HepG2 (cell line): Measurements from ENCODE around the gene WWP2. TPM values are rescaled to one million over a fixed set of nuclear protein-coding genes. Genes with fewer than 3 reads are reported as not detected.

Experiments
- ATAC-seq: fragments of 200-7000 bp; cut with Tn5 transposase; 3 replicates; pipeline ENCODE4 v1.9.1; 2020; ENCODE audit warnings: mild to moderate bottlenecking, moderate library complexity
- BruUV-seq: library from RNA; stranded (reverse); fragments of 400-500 nt; replicated peaks from 2 replicates; lab custom pipeline; 2021; lab: Mats Ljungman, UMichigan
- CTCF ChIA-PET: fragments of 300-600 bp; formaldehyde crosslinking; extraction: SDS; loops from one replicate; lab custom pipeline; 2021; ENCODE audit warnings: low total read pairs, inconsistent platforms, low intra/inter-chr PET ratio; lab: Yijun Ruan, JAX
- POLR2A ChIA-PET: fragments of 350-600 bp; sonication (Branson Sonifier 250); formaldehyde crosslinking; loops from one replicate; lab custom pipeline; 2020; ENCODE audit warnings: antibody characterized with exemption, inconsistent platforms; lab: Yijun Ruan, JAX
- DNase-seq: peaks from one replicate; pipeline ENCODE4 v3.0.0-alpha.2; 2015; ENCODE audit warnings: low spot score
- FAIRE-seq: peaks from 3 replicates; lab custom pipeline; 2011; peaks lifted over from hg19 to GRCh38; lab: Jason Lieb, UNC
- H2AFZ ChIP-seq: one replicate; pipeline ENCODE4 v1.6.1; 2011; ENCODE audit warnings: low read length, inconsistent platforms
- H3K27ac ChIP-seq: fragments of 300-600 bp; 3 replicates; pipeline ENCODE4 v1.8.0; 2011; ENCODE audit warnings: mixed run types, mild to moderate bottlenecking, mixed read lengths, low read length, inconsistent platforms; ENCODE audit not compliant: insufficient read depth; ENCODE audit errors: extremely low read length
- H3K27me3 ChIP-seq, 2 experiments: fragments of 200-600 bp in 1 of 2; 2 replicates in 1 of 2; 3 replicates in 1 of 2; pipeline versions ENCODE4 v1.6.0 to v1.8.0; 2011; ENCODE audit warnings: low read length in 2 of 2, mild to moderate bottlenecking in 2 of 2, moderate library complexity in 2 of 2, inconsistent platforms in 1 of 2; ENCODE audit not compliant: insufficient read depth in 2 of 2, control insufficient read depth in 1 of 2
- H3K36me3 ChIP-seq, 2 experiments: fragments of 200-600 bp in 1 of 2; replicated peaks in 1 of 2; 2 replicates in 1 of 2; 3 replicates in 1 of 2; pipeline versions ENCODE4 v1.5.1 to v1.8.0; 2011; ENCODE audit warnings: low read length in 2 of 2, inconsistent platforms in 1 of 2; ENCODE audit not compliant: insufficient read depth in 2 of 2, control insufficient read depth in 1 of 2
- H3K4me1 ChIP-seq: 2 replicates; pipeline ENCODE4 v1.5.1; 2012; ENCODE audit warnings: low read length, inconsistent platforms; ENCODE audit not compliant: insufficient read depth
- H3K4me2 ChIP-seq: 2 replicates; pipeline ENCODE4 v1.6.0; 2011; ENCODE audit warnings: low read depth, low read length, inconsistent platforms
- H3K4me3 ChIP-seq, 3 experiments: fragments of 200-600 bp in 1 of 3; sonication (generic), shearing (Covaris generic) in 1 of 3; replicated peaks in 1 of 3; 2 replicates each; pipeline ENCODE4 v1.5.1; 2011 to 2016; ENCODE audit warnings: low read length in 3 of 3, inconsistent platforms in 2 of 3, low read depth in 2 of 3, mild to moderate bottlenecking in 2 of 3, control low read depth in 1 of 3, mixed read lengths in 1 of 3; ENCODE audit not compliant: insufficient read depth in 1 of 3
- H3K79me2 ChIP-seq: one replicate; pipeline ENCODE4 v1.6.1; 2011; ENCODE audit warnings: low read length, inconsistent platforms; ENCODE audit not compliant: insufficient read depth
- H3K9ac ChIP-seq: 2 replicates; pipeline ENCODE4 v1.6.0; 2011; ENCODE audit warnings: mild to moderate bottlenecking, low read depth, low read length, inconsistent platforms; ENCODE audit not compliant: insufficient read depth
- H3K9me3 ChIP-seq: 2 replicates; pipeline ENCODE4 v1.5.1; 2012; ENCODE audit warnings: mild to moderate bottlenecking, low read length
- H4K20me1 ChIP-seq: 2 replicates; pipeline ENCODE4 v1.6.0; 2011; ENCODE audit warnings: inconsistent platforms, mild to moderate bottlenecking, low read length, moderate library complexity; ENCODE audit not compliant: insufficient read depth
- AGO2 ChIP-seq: fragments of 200-400 bp; formaldehyde crosslinking; optimal IDR thresholded peaks from 2 replicates; pipeline ENCODE3; 2017; ENCODE audit warnings: mild to moderate bottlenecking, low read depth, low read length, moderate library complexity
- GABPB1 ChIP-seq: IDR thresholded peaks from 2 replicates; pipeline ENCODE4 v1.6.1; 2016; ENCODE audit warnings: mild to moderate bottlenecking, missing genetic modification reagents, moderate library complexity, missing compliant biosample characterization
- GMEB2 ChIP-seq: IDR thresholded peaks from 2 replicates; pipeline ENCODE4 v1.6.1; 2016; ENCODE audit warnings: missing biosample characterization, missing genetic modification reagents, low read depth
- MAZ ChIP-seq, 2 experiments: sonication (generic) in 1 of 2; formaldehyde crosslinking in 1 of 2; IDR thresholded peaks; 2 replicates each; pipeline versions ENCODE4 v1.5.0 to v1.6.1; 2012 to 2020; ENCODE audit warnings: low read depth in 2 of 2, mild to moderate bottlenecking in 2 of 2, borderline replicate concordance in 1 of 2, improper control_type of control experiment in 1 of 2, low read length in 1 of 2, missing genetic modification reagents in 1 of 2, moderate library complexity in 1 of 2
- MBD4 ChIP-seq: IDR thresholded peaks from 2 replicates; pipeline ENCODE4 v1.6.1; 2012; ENCODE audit warnings: low read length, inconsistent platforms, borderline replicate concordance
- NR3C1 ChIP-seq: sonication (generic); formaldehyde crosslinking; IDR thresholded peaks from 2 replicates; pipeline ENCODE4 v1.4.0; 2020; ENCODE audit warnings: missing genetic modification reagents
- RBFOX2 ChIP-seq: fragments of 200-400 bp; formaldehyde crosslinking; IDR thresholded peaks from 2 replicates; pipeline ENCODE4 v1.6.1; 2017; ENCODE audit warnings: low read depth, mild to moderate bottlenecking, low read length
- ZFP36L2 ChIP-seq: sonication (generic); formaldehyde crosslinking; IDR thresholded peaks from 2 replicates; pipeline ENCODE4 v1.4.0; 2020; ENCODE audit warnings: missing genetic modification reagents
- ZNF615 ChIP-seq: sonication (generic); formaldehyde crosslinking; IDR thresholded peaks from 2 replicates; pipeline ENCODE4 v1.5.0; 2020; ENCODE audit warnings: mild to moderate bottlenecking, missing genetic modification reagents, borderline replicate concordance
- WGBS: methylation state at CpG from one replicate; pipeline ENCODE4 v1.1.6; 2017; ENCODE audit warnings: low lambda C conversion rate; 5-methylcytosine and 5-hydroxymethylcytosine counted together
- in situ Hi-C: cut with HindIII; loops from 2 replicates; pipeline ENCODE4 v1.10.0; 2017; ENCODE audit warnings: low pct_unique_long_range_greater_than_20kb; ENCODE audit not compliant: extremely low pct_ligation_motif_present
- intact Hi-C: fragments of 100-400 bp; cut with micrococcal nuclease; formaldehyde crosslinking; loops from one replicate; pipeline ENCODE4 v1.10.0; 2022; ENCODE audit not compliant: unreplicated experiment
- polyA plus RNA-seq, 8 experiments: library from polyadenylated mRNA; depleted of rRNA in 3 of 8; stranded (reverse) in 7 of 8; unstranded in 1 of 8; fragments of >200 nt; fragmentation: Illumina TruSeq in 4 of 8; extraction: Trizol in 4 of 8; gene quantifications; 2 replicates each; pipeline versions ENCODE4 v1.2.1 to v1.2.3, GENCODE V29; 2011 to 2016; ENCODE audit warnings: low read depth in 4 of 8, missing spikeins in 1 of 8, mixed read lengths in 1 of 8; ENCODE audit not compliant: insufficient read depth in 1 of 8
- total RNA-seq, 5 experiments: library from RNA; depleted of rRNA; stranded (reverse); fragments of >200 nt; fragmentation: Illumina TruSeq; extraction: Trizol; gene quantifications; 2 replicates each; pipeline ENCODE4 v1.2.3, GENCODE V29; 2016; ENCODE audit warnings: low read depth in 1 of 5

The WWP2 gene
- total and polyA plus RNA-seq, 2 of the 13 experiments (the other 11 are each of a cell fraction or from before 2014, with no cell fraction given), result 11.4 to 28.2 TPM

DNA sequence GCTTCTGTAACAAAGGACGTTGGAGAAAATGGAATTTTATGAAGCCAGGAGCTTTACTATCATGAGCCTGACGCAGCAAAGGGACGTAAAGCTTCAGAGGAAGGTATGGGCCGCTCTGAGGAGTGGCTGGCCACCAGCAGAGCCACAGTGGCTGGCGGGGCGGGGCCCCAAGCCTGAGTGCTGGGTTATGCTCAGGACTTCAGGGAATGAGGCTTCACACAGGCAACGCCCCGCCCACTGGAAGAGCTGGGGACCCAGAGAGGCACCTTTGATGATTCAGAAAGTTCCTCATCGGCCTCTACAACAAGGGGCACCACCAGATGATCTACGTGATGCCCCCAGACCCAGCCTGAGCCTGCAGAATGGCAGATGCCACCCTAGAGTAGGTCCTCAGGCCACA is 16.2 kb upstream of the WWP2 start:
- DNase-seq (no peak), ATAC-seq (no peak)
- no peak overlapping the region for H2AFZ ChIP-seq
- peaks cover 4% of the 10 kb centered on the region; the same call in 1 of the 2 replicates for H4K20me1 ChIP-seq
- H3K4me2 ChIP-seq, result no peak overlapping the region
- no peak overlapping the region for H3K9ac ChIP-seq
- peaks cover 49 to 93% of the 10 kb centered on the region in 2 experiments for H3K36me3 ChIP-seq
- ChIA-PET CTCF (no interaction called here), POLR2A (interaction anchor here (0.9 to 2.7 kb wide), 2 partner anchors 8 to 19 kb away, joined by 3 to 10 read pairs; partner anchors contain the start of genes NOB1 and NQO1)
- in situ Hi-C loops, result no loop called here
- H3K27me3 ChIP-seq, result no peaks in the 10 kb centered on the region
- 85% methylated on average over 6 of the region's 10 CpGs for WGBS
- H3K9me3 ChIP-seq, result no peaks in the 10 kb centered on the region
- H3K27ac ChIP-seq, result no peak overlapping the region
- BruUV-seq, result no TSS peak
- H3K4me1 ChIP-seq, result no peaks in the 10 kb centered on the region
- no peak overlapping the region for H3K4me3 ChIP-seq
- H3K79me2 ChIP-seq, result peaks cover 26% of the 10 kb centered on the region
- TF ChIP-seq AGO2, result peak; percentile 56
- TF ChIP-seq NR3C1, result no peak
- no peak for TF ChIP-seq GMEB2 (CRISPR knock-in tag)
- 0 out of 2 replicates have a peak, but pooled peaks have one; percentile 0 for TF ChIP-seq MBD4
- TF ChIP-seq ZFP36L2 (CRISPR knock-in tag), result no peak
- TF ChIP-seq RBFOX2, result peak; percentile 66
- TF ChIP-seq MAZ (IDR thresholded peaks at IDR 0.05; ENCODE audit: borderline replicate concordance, low read depth, low read length), result no peak
- TF ChIP-seq MAZ (CRISPR knock-in tag; IDR thresholded peaks at IDR 0.05; ENCODE audit: low read depth), result no peak
- no peak for TF ChIP-seq ZNF615 (CRISPR knock-in tag)
- TF ChIP-seq GABPB1 (CRISPR knock-in tag), result 0 out of 2 replicates have a peak, but pooled peaks have one; percentile 13
- TF ChIP-seq, all 625 proteins: peak for 4
- no peak for FAIRE-seq
- intact Hi-C loops, result no loop called here
